IMR-90 (cell line): ENCODE data around the gene GARNL3. TPM values are rescaled to one million over a fixed set of nuclear protein-coding genes. Genes with fewer than 3 reads are reported as not detected.

Experiments used
- ATAC-seq: fragments of 200-7000 bp; cut with Tn5 transposase; 2 replicates; pipeline ENCODE4 v1.9.1; 2020; ENCODE audit warnings: low read depth, mild to moderate bottlenecking, moderate library complexity
- BruUV-seq: library from RNA; stranded (reverse); fragments of 400-500 nt; replicated peaks from 2 replicates; lab custom pipeline; 2021; lab: Mats Ljungman, UMichigan
- CTCF ChIA-PET: fragments of 300-600 bp; formaldehyde crosslinking; extraction: SDS; loops from one replicate; lab custom pipeline; 2021; ENCODE audit warnings: antibody characterized with exemption; lab: Yijun Ruan, JAX
- POLR2A ChIA-PET: fragments of 300-600 bp; sonication (Branson Sonifier 250); formaldehyde crosslinking; loops from one replicate; lab custom pipeline; 2022; ENCODE audit warnings: antibody characterized with exemption; ENCODE audit not compliant: unreplicated experiment; lab: Charles Lee
- DNase-seq: peaks from one replicate; pipeline ENCODE4 v3.0.0; 2013
- H2AFZ ChIP-seq: replicated peaks from 2 replicates; pipeline ENCODE3; 2013; ENCODE audit warnings: low read length, mild to moderate bottlenecking; ENCODE audit not compliant: poor library complexity
- H2AK5ac ChIP-seq: 2 replicates; pipeline ENCODE4 v1.6.1; 2013; ENCODE audit warnings: low read depth, low read length, inconsistent platforms
- H2AK9ac ChIP-seq: replicated peaks from 2 replicates; pipeline ENCODE3; 2013; ENCODE audit warnings: mild to moderate bottlenecking, low read depth, low read length, moderate library complexity; ENCODE audit not compliant: poor library complexity
- H2BK120ac ChIP-seq: 2 replicates; pipeline ENCODE4 v1.6.1; 2013; ENCODE audit warnings: low read depth, low read length, inconsistent platforms
- H2BK15ac ChIP-seq: 3 replicates; pipeline ENCODE4 v1.6.1; 2013; ENCODE audit warnings: low read depth, low read length, inconsistent platforms
- H2BK20ac ChIP-seq: 2 replicates; pipeline ENCODE4 v1.6.1; 2013; ENCODE audit warnings: low read depth, mild to moderate bottlenecking, inconsistent platforms, low read length, moderate library complexity
- H2BK5ac ChIP-seq: 2 replicates; pipeline ENCODE4 v1.6.1; 2013; ENCODE audit warnings: mild to moderate bottlenecking, low read depth, low read length, inconsistent platforms; ENCODE audit not compliant: poor library complexity, severe bottlenecking
- H3K14ac ChIP-seq: replicated peaks from 2 replicates; pipeline ENCODE4 v1.6.1; 2013; ENCODE audit warnings: low read depth, low read length, inconsistent platforms
- H3K18ac ChIP-seq: 2 replicates; pipeline ENCODE4 v1.6.1; 2013; ENCODE audit warnings: low read depth, low read length, control low read depth
- H3K23ac ChIP-seq: 2 replicates; pipeline ENCODE4 v1.6.1; 2013; ENCODE audit warnings: low read depth, low read length, inconsistent platforms
- H3K27ac ChIP-seq: 2 replicates; pipeline ENCODE4 v1.5.1; 2013; ENCODE audit warnings: mild to moderate bottlenecking, control low read depth, low read length; ENCODE audit not compliant: insufficient read depth
- H3K27me3 ChIP-seq: 2 replicates; pipeline ENCODE4 v1.6.1; 2013; ENCODE audit warnings: low read length; ENCODE audit not compliant: control insufficient read depth, insufficient read depth
- H3K36me3 ChIP-seq: 2 replicates; pipeline ENCODE4 v1.6.1; 2013; ENCODE audit warnings: low read length, mixed read lengths; ENCODE audit not compliant: control insufficient read depth, insufficient read depth
- H3K4ac ChIP-seq: 2 replicates; pipeline ENCODE4 v1.6.1; 2013; ENCODE audit warnings: low read depth, low read length, inconsistent platforms
- H3K4me1 ChIP-seq: 2 replicates; pipeline ENCODE4 v1.6.1; 2013; ENCODE audit warnings: low read length, mixed read lengths; ENCODE audit not compliant: control insufficient read depth, insufficient read depth
- H3K4me2 ChIP-seq: 2 replicates; pipeline ENCODE4 v1.6.1; 2013; ENCODE audit warnings: low read depth, mild to moderate bottlenecking, control low read depth, low read length, moderate library complexity
- H3K4me3 ChIP-seq: 2 replicates; pipeline ENCODE4 v1.5.1; 2013; ENCODE audit warnings: low read depth, mild to moderate bottlenecking, control low read depth, low read length, moderate library complexity; ENCODE audit not compliant: insufficient read depth
- H3K56ac ChIP-seq: 2 replicates; pipeline ENCODE4 v1.6.1; 2013; ENCODE audit warnings: low read length, inconsistent platforms; ENCODE audit not compliant: insufficient read depth; ENCODE audit errors: extremely low read depth
- H3K79me1 ChIP-seq, 2 experiments: 2 replicates each; pipeline ENCODE4 v1.6.1; 2013; ENCODE audit warnings: low read length in 2 of 2, inconsistent platforms in 1 of 2, low read depth in 1 of 2
- H3K9ac ChIP-seq: 2 replicates; pipeline ENCODE4 v1.6.1; 2013; ENCODE audit warnings: low read depth, low read length, control low read depth
- H3K9me1 ChIP-seq: 2 replicates; pipeline ENCODE4 v1.6.1; 2013; ENCODE audit warnings: low read length, inconsistent platforms; ENCODE audit not compliant: insufficient read depth
- H3K9me3 ChIP-seq: 2 replicates; pipeline ENCODE4 v1.6.1; 2013; ENCODE audit warnings: low read length; ENCODE audit not compliant: control insufficient read depth, insufficient read depth
- H4K20me1 ChIP-seq: 2 replicates; pipeline ENCODE4 v1.6.1; 2013; ENCODE audit warnings: low read length, inconsistent platforms; ENCODE audit not compliant: insufficient read depth
- H4K5ac ChIP-seq: 2 replicates; pipeline ENCODE4 v1.6.1; 2013; ENCODE audit warnings: mild to moderate bottlenecking, low read depth, low read length, control low read depth
- H4K8ac ChIP-seq, 2 experiments: 2 replicates each; pipeline ENCODE4 v1.6.1; 2013; ENCODE audit warnings: low read depth in 2 of 2, low read length in 2 of 2, control low read depth in 1 of 2, inconsistent platforms in 1 of 2
- H4K91ac ChIP-seq: 2 replicates; pipeline ENCODE4 v1.6.1; 2013; ENCODE audit warnings: low read depth, low read length, inconsistent platforms; ENCODE audit not compliant: insufficient read depth
- BHLHE40 ChIP-seq: fragments of 150-350 bp; IDR thresholded peaks from 2 replicates; pipeline ENCODE4 v1.6.1; 2016; ENCODE audit warnings: mild to moderate bottlenecking, low read depth, low read length
- CTCF ChIP-seq: conservative IDR thresholded peaks from 2 replicates; pipeline ENCODE4 v1.5.1; 2012; ENCODE audit warnings: mild to moderate bottlenecking, low read depth, low read length, improper control_type of control experiment
- FOS ChIP-seq: fragments of 150-350 bp; IDR thresholded peaks from 2 replicates; pipeline ENCODE4 v1.6.1; 2016; ENCODE audit warnings: low read depth, low read length
- MAFK ChIP-seq: IDR thresholded peaks from 2 replicates; pipeline ENCODE4 v1.6.1; 2012; ENCODE audit warnings: low read depth, low read length, improper control_type of control experiment
- POLR2A ChIP-seq: IDR thresholded peaks from 2 replicates; pipeline ENCODE4 v1.6.1; 2012; ENCODE audit warnings: mild to moderate bottlenecking, low read depth, low read length
- RAD21 ChIP-seq: IDR thresholded peaks from 2 replicates; pipeline ENCODE4 v1.6.1; 2012; ENCODE audit warnings: low read length, improper control_type of control experiment
- RFX5 ChIP-seq: IDR thresholded peaks from 2 replicates; pipeline ENCODE4 v1.8.0; 2012; ENCODE audit warnings: low read depth, mild to moderate bottlenecking, low read length, moderate library complexity
- WGBS, 2 experiments: methylation state at CpG; one replicate each; pipeline versions ENCODE4 v1.1.5 to v1.1.7; 2013; ENCODE audit warnings: missing lambda C conversion rate in 2 of 2; ENCODE audit not compliant: insufficient read length in 1 of 2; ENCODE audit errors: extremely low coverage in 2 of 2; 5-methylcytosine and 5-hydroxymethylcytosine counted together
- dilution Hi-C: fragments of 300-500 bp; cut with HindIII; formaldehyde crosslinking; loops from one replicate; pipeline ENCODE4 v1.14.3; 2018; ENCODE audit warnings: low sequenced_read_pairs; ENCODE audit not compliant: unreplicated experiment
- in situ Hi-C: fragments of 300-500 bp; cut with MboI; formaldehyde crosslinking; loops from 3 replicates; pipeline ENCODE4 v1.14.3; 2019; ENCODE audit warnings: low sequenced_read_pairs, inconsistent platforms, mixed read lengths
- intact Hi-C: fragments of 100-400 bp; cut with micrococcal nuclease; formaldehyde crosslinking; loops from 2 replicates; pipeline ENCODE4 v1.10.0; 2022
- polyA plus RNA-seq, 3 experiments: library from polyadenylated mRNA; depleted of rRNA; stranded (reverse); fragments of >200 nt; gene quantifications; 2 replicates each; pipeline ENCODE4 v1.2.3, GENCODE V29; 2012; ENCODE audit warnings: low replicate concordance in 1 of 3
- total RNA-seq: library from RNA; depleted of rRNA; stranded (reverse); fragments of >200 nt; gene quantifications from 2 replicates; pipeline ENCODE4 v1.2.3, GENCODE V29; 2012

Gene GARNL3
- total and polyA plus RNA-seq, 2 of the 4 experiments (the other 2 are of a cell fraction) = 1.9 to 5.0 TPM

DNA sequence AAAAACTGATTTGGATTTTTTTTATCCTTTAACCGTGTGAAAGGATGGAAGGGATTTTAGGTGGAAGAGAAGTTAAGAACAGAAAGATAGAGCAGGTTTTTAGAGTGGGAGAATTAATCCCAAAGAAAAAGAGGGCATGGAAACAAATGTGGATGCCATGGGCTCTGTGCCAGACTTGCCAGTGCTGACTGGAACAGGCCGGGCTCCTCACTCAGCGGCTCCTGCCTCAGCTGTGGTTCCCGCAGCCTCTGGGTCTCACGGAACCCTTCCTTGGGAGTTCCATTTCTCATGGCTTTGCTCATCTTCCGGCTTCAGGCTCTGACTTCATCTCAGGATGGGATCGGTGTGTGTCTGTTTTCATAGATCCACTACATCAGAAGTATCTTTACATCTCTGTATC lies 102.0 kb downstream of the GARNL3 start:
- no peak overlapping the region for H3K9ac ChIP-seq
- H3K4ac ChIP-seq = no peak overlapping the region
- intact Hi-C loops (no loop called here), in situ Hi-C loops (no loop called here), dilution Hi-C loops (no loop called here)
- H3K18ac ChIP-seq = no peak overlapping the region
- no peak overlapping the region for H4K8ac ChIP-seq
- peaks cover 14% of the 10 kb centered on the region; the same call in 1 of the 2 replicates for H3K27me3 ChIP-seq
- H3K4me3 ChIP-seq = no peak overlapping the region
- BruUV-seq = no TSS peak
- no peaks in the 10 kb centered on the region for H4K20me1 ChIP-seq
- no peak overlapping the region for H3K4me2 ChIP-seq
- no peak overlapping the region for H3K56ac ChIP-seq
- TF ChIP-seq RFX5 = no peak
- TF ChIP-seq BHLHE40 = no peak
- TF ChIP-seq POLR2A = no peak
- no peak for TF ChIP-seq RAD21
- no peak for TF ChIP-seq FOS
- no peak for TF ChIP-seq CTCF
- no peak for TF ChIP-seq MAFK
- H2AK9ac ChIP-seq = no peak overlapping the region
- H3K14ac ChIP-seq = no peak overlapping the region
- H2BK20ac ChIP-seq = no peak overlapping the region
- no peaks in the 10 kb centered on the region for H3K79me1 ChIP-seq
- ChIA-PET POLR2A (no interaction called here), CTCF (no interaction called here)
- ATAC-seq = no peak
- no peak overlapping the region for H2BK5ac ChIP-seq
- H3K23ac ChIP-seq = no peak overlapping the region
- no peaks in the 10 kb centered on the region for H3K9me3 ChIP-seq
- no peak overlapping the region for H4K91ac ChIP-seq
- no peak overlapping the region for H3K27ac ChIP-seq
- no peaks in the 10 kb centered on the region for H3K4me1 ChIP-seq
- WGBS, 2 experiments = 82 to 100% methylated on average over 1 to 5 of the region's 7 CpGs
- H4K5ac ChIP-seq = no peak overlapping the region
- no peak overlapping the region for H2BK120ac ChIP-seq
- H3K9me1 ChIP-seq = no peaks in the 10 kb centered on the region; the same call in 1 of the 2 replicates
- no peaks in the 10 kb centered on the region for H3K36me3 ChIP-seq
- no peak overlapping the region for H2AK5ac ChIP-seq
- DNase-seq = no peak
- no peak overlapping the region for H2AFZ ChIP-seq
- H2BK15ac ChIP-seq = no peak overlapping the region
